SK-N-SH (cell line): ENCODE results near the gene PUM1. TPM values are rescaled to one million over a fixed set of nuclear protein-coding genes. Genes with fewer than 3 reads are reported as not detected.

ENCODE experiments used
- ELF1 ChIP-seq: IDR thresholded peaks from 2 replicates; pipeline ENCODE4 v1.4.0; 2012
- FOSL2 ChIP-seq: IDR thresholded peaks from 2 replicates; pipeline ENCODE4 v1.4.0; 2012; ENCODE audit warnings: low read depth, mild to moderate bottlenecking, moderate library complexity, borderline replicate concordance
- JUND ChIP-seq: IDR thresholded peaks from 2 replicates; pipeline ENCODE4 v1.4.0; 2012
- NFIC ChIP-seq: IDR thresholded peaks from 2 replicates; pipeline ENCODE4 v1.4.0; 2012; ENCODE audit warnings: borderline replicate concordance
- NRF1 ChIP-seq: IDR thresholded peaks from 2 replicates; pipeline ENCODE4 v1.6.1; 2012; ENCODE audit warnings: low read depth, mild to moderate bottlenecking, low read length
- POLR2AphosphoS5 ChIP-seq: IDR thresholded peaks from 2 replicates; pipeline ENCODE4 v1.6.1; 2012; ENCODE audit warnings: low read depth, low read length
- RFX5 ChIP-seq: IDR thresholded peaks from 2 replicates; pipeline ENCODE4 v1.6.1; 2012; ENCODE audit warnings: mild to moderate bottlenecking, improper control_type of control experiment, low read length
- TCF12 ChIP-seq: IDR thresholded peaks from 2 replicates; pipeline ENCODE4 v1.4.0; 2012
- TEAD4 ChIP-seq: IDR thresholded peaks from 2 replicates; pipeline ENCODE4 v1.4.0; 2012; ENCODE audit warnings: mild to moderate bottlenecking, borderline replicate concordance; ENCODE audit not compliant: insufficient read depth
- USF1 ChIP-seq: IDR thresholded peaks from 2 replicates; pipeline ENCODE4 v1.4.0; 2012; ENCODE audit warnings: low read depth, borderline replicate concordance
- ZBTB33 ChIP-seq: IDR thresholded peaks from 2 replicates; pipeline ENCODE4 v1.4.0; 2012; ENCODE audit warnings: low read depth, borderline replicate concordance
- polyA plus RNA-seq, 3 experiments: library from polyadenylated mRNA; depleted of rRNA; stranded (reverse); fragments of >200 nt; gene quantifications; 2 replicates each; pipeline ENCODE4 v1.2.3, GENCODE V29; 2012
- TF ChIP-seq, protein P1 (sequence below): fragments of 150-350 bp; IDR thresholded peaks from 2 replicates; pipeline ENCODE4 v1.6.1; 2017; ENCODE audit warnings: antibody characterized with exemption, low read length, low read depth, borderline replicate concordance
- TF ChIP-seq, protein P2 (sequence below): IDR thresholded peaks from 2 replicates; pipeline ENCODE4; 2012
- TF ChIP-seq, protein P3 (sequence below): IDR thresholded peaks from 2 replicates; pipeline ENCODE4 v1.6.1; 2012; ENCODE audit warnings: mild to moderate bottlenecking, low read depth, low read length, moderate library complexity
- TF ChIP-seq, protein P4 (sequence below): fragments of 200-600 bp; sonication (generic); IDR thresholded peaks from 2 replicates; pipeline ENCODE4 v1.6.1; 2017; ENCODE audit warnings: antibody characterized with exemption, mild to moderate bottlenecking, moderate library complexity

Gene PUM1
- polyA plus RNA-seq, 1 of the 3 experiments (the other 2 are of a cell fraction): 66.7 TPM

GRCh38 chr1:30966690-30967369 lies 98.7 kb downstream of the PUM1 start (continued):
- TF ChIP-seq USF1 (0 out of 2 replicates have a peak, but pooled peaks have one; percentile 13), NFIC (peak; percentile 95), ZBTB33 (no peak), FOSL2 (peak; percentile 63; the same call in 1 of the 2 replicates), NRF1 (no peak), POLR2AphosphoS5 (peak; percentile 62; the same call in 1 of the 2 replicates), TCF12 (peak; percentile 89), JUND (peak; percentile 73), RFX5 (no peak), ELF1 (no peak), TEAD4 (peak; percentile 65; the same call in 1 of the 2 replicates)
- TF ChIP-seq, protein P1, sequence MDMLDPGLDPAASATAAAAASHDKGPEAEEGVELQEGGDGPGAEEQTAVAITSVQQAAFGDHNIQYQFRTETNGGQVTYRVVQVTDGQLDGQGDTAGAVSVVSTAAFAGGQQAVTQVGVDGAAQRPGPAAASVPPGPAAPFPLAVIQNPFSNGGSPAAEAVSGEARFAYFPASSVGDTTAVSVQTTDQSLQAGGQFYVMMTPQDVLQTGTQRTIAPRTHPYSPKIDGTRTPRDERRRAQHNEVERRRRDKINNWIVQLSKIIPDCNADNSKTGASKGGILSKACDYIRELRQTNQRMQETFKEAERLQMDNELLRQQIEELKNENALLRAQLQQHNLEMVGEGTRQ: no peak
- TF ChIP-seq, protein P2, sequence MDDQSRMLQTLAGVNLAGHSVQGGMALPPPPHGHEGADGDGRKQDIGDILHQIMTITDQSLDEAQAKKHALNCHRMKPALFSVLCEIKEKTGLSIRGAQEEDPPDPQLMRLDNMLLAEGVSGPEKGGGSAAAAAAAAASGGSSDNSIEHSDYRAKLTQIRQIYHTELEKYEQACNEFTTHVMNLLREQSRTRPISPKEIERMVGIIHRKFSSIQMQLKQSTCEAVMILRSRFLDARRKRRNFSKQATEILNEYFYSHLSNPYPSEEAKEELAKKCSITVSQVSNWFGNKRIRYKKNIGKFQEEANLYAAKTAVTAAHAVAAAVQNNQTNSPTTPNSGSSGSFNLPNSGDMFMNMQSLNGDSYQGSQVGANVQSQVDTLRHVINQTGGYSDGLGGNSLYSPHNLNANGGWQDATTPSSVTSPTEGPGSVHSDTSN: peak; percentile 66
- TF ChIP-seq, protein P3, sequence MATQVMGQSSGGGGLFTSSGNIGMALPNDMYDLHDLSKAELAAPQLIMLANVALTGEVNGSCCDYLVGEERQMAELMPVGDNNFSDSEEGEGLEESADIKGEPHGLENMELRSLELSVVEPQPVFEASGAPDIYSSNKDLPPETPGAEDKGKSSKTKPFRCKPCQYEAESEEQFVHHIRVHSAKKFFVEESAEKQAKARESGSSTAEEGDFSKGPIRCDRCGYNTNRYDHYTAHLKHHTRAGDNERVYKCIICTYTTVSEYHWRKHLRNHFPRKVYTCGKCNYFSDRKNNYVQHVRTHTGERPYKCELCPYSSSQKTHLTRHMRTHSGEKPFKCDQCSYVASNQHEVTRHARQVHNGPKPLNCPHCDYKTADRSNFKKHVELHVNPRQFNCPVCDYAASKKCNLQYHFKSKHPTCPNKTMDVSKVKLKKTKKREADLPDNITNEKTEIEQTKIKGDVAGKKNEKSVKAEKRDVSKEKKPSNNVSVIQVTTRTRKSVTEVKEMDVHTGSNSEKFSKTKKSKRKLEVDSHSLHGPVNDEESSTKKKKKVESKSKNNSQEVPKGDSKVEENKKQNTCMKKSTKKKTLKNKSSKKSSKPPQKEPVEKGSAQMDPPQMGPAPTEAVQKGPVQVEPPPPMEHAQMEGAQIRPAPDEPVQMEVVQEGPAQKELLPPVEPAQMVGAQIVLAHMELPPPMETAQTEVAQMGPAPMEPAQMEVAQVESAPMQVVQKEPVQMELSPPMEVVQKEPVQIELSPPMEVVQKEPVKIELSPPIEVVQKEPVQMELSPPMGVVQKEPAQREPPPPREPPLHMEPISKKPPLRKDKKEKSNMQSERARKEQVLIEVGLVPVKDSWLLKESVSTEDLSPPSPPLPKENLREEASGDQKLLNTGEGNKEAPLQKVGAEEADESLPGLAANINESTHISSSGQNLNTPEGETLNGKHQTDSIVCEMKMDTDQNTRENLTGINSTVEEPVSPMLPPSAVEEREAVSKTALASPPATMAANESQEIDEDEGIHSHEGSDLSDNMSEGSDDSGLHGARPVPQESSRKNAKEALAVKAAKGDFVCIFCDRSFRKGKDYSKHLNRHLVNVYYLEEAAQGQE: no peak
- TF ChIP-seq, protein P4, sequence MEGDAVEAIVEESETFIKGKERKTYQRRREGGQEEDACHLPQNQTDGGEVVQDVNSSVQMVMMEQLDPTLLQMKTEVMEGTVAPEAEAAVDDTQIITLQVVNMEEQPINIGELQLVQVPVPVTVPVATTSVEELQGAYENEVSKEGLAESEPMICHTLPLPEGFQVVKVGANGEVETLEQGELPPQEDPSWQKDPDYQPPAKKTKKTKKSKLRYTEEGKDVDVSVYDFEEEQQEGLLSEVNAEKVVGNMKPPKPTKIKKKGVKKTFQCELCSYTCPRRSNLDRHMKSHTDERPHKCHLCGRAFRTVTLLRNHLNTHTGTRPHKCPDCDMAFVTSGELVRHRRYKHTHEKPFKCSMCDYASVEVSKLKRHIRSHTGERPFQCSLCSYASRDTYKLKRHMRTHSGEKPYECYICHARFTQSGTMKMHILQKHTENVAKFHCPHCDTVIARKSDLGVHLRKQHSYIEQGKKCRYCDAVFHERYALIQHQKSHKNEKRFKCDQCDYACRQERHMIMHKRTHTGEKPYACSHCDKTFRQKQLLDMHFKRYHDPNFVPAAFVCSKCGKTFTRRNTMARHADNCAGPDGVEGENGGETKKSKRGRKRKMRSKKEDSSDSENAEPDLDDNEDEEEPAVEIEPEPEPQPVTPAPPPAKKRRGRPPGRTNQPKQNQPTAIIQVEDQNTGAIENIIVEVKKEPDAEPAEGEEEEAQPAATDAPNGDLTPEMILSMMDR: no peak
